ENCODE data around the gene TRAPPC5.

- 0 out of 2 replicates have a peak, but pooled peaks have one; percentile 34 for TF ChIP-seq POLR2AphosphoS5 (IDR thresholded peaks at IDR 0.05; ENCODE audit: low read depth)
- TF ChIP-seq CTCF (IDR thresholded peaks at IDR 0.05; ENCODE audit: insufficient read depth, low read length) = no peak
- no peak for TF ChIP-seq GABPA (IDR thresholded peaks at IDR 0.05; ENCODE audit: low read depth)
- peak; percentile 82; the same call in 1 of the 2 replicates for TF ChIP-seq SPI1 (IDR thresholded peaks at IDR 0.05; ENCODE audit: borderline replicate concordance, low read depth)
Observed at GRCh38 chr19:7705387-7706187, 25.0 kb downstream of the TRAPPC5 start.
